ENCODE data around the gene CNN3. TPM values are rescaled to one million over a fixed set of nuclear protein-coding genes. Genes with fewer than 3 reads are reported as not detected.

CNN3 gene
- 10 to 100 TPM; 12.8 to 12.9 TPM for total RNA-seq

- Mint-ChIP-seq H3K27ac (peak within 1 kb of the TSS; percentile 56), H3K4me1 (ENCODE audit: low read depth) (peaks cover 15% of the 10 kb centered on the region), H3K9me3 (no peaks in the 10 kb centered on the region), H3K27me3 (peaks cover 19% of the 10 kb centered on the region), H3K4me3 (peak within 1 kb of the TSS; percentile 85), H3K36me3 (ENCODE audit: low read depth) (peaks cover 2% of the 10 kb centered on the region)
- intact Hi-C loops (cut with micrococcal nuclease), result no loop called here
- TF ChIP-seq CTCF (IDR thresholded peaks at IDR 0.05), result no peak
- ChIA-PET POLR2A (interaction anchor here (0.6 kb wide), 1 partner anchor 1158 kb away, joined by 3 read pairs; no protein-coding TSS in a partner anchor), CTCF (interaction anchor here (1.6 to 2.1 kb wide), 3 partner anchors 20 to 116 kb away, joined by 3 to 9 read pairs (median 7); no protein-coding TSS in a partner anchor)
- ATAC-seq (peak; percentile 88), DNase-seq (peak; percentile 83)
These were observed at the start of gene CNN3 for GRCh38 chr1:94926915-94927404. Gene CNN3, minus strand, starts transcription at chr1:94927110. Its CDS starts 216 bp downstream, at chr1:94926894.

- ChIA-PET POLR2A (no interaction called here), CTCF (no interaction called here)
- DNase-seq (no peak), ATAC-seq (no peak)
- no peak for TF ChIP-seq CTCF (IDR thresholded peaks at IDR 0.05)
- H3K36me3 Mint-ChIP-seq (ENCODE audit: low read depth), result no peaks in the 10 kb centered on the region
- no peaks in the 10 kb centered on the region for H3K4me1 Mint-ChIP-seq (ENCODE audit: low read depth)
- intact Hi-C loops (cut with micrococcal nuclease), result no loop called here
- H3K9me3 Mint-ChIP-seq, result no peaks in the 10 kb centered on the region
- H3K27ac Mint-ChIP-seq, result no peak overlapping the region
- no peaks in the 10 kb centered on the region for H3K27me3 Mint-ChIP-seq
- H3K4me3 Mint-ChIP-seq, result no peak overlapping the region
These were observed 47.9 kb upstream of the CNN3 start for GRCh38 chr1:94974824-94975223.

- ChIA-PET CTCF (no interaction called here), POLR2A (no interaction called here)
- Mint-ChIP-seq H3K9me3 (no peaks in the 10 kb centered on the region), H3K27me3 (no peaks in the 10 kb centered on the region), H3K27ac (no peak overlapping the region), H3K36me3 (ENCODE audit: low read depth) (no peaks in the 10 kb centered on the region), H3K4me3 (no peak overlapping the region), H3K4me1 (ENCODE audit: low read depth) (no peaks in the 10 kb centered on the region)
- DNase-seq (no peak), ATAC-seq (no peak)
- intact Hi-C loops (cut with micrococcal nuclease), result no loop called here
- TF ChIP-seq CTCF (IDR thresholded peaks at IDR 0.05), result no peak
These were observed 47.3 kb upstream of the CNN3 start for GRCh38 chr1:94974241-94974640.

GRCh38 chr1:94973309-94973922, 46.5 kb upstream of the CNN3 start:
- DNase-seq, result no peak

More at GRCh38 chr1:94973309-94973922, 46.5 kb upstream of the CNN3 start:
- Mint-ChIP-seq H3K4me1 (ENCODE audit: low read depth) (no peaks in the 10 kb centered on the region), H3K9me3 (no peaks in the 10 kb centered on the region), H3K27me3 (no peaks in the 10 kb centered on the region), H3K27ac (no peak overlapping the region), H3K36me3 (ENCODE audit: low read depth) (no peaks in the 10 kb centered on the region), H3K4me3 (no peak overlapping the region)
- intact Hi-C loops (cut with micrococcal nuclease), result no loop called here
- ATAC-seq, result no peak
- CTCF ChIA-PET, result no interaction called here
- POLR2A ChIA-PET, result no interaction called here
- TF ChIP-seq CTCF (IDR thresholded peaks at IDR 0.05), result no peak

Measured in activated CD8-positive, alpha-beta T cell treated with anti-CD3 and anti-CD28 coated beads for 36 hours (primary cell).